IMR-90 (cell line): ENCODE data around the gene PRSS22. TPM values are rescaled to one million over a fixed set of nuclear protein-coding genes. Genes with fewer than 3 reads are reported as not detected.

Experiments
- ATAC-seq: fragments of 200-7000 bp; cut with Tn5 transposase; 2 replicates; pipeline ENCODE4 v1.9.1; 2020; ENCODE audit warnings: low read depth, mild to moderate bottlenecking, moderate library complexity
- BruUV-seq: library from RNA; stranded (reverse); fragments of 400-500 nt; replicated peaks from 2 replicates; lab custom pipeline; 2021; lab: Mats Ljungman, UMichigan
- CTCF ChIA-PET: fragments of 300-600 bp; formaldehyde crosslinking; extraction: SDS; loops from one replicate; lab custom pipeline; 2021; ENCODE audit warnings: antibody characterized with exemption; lab: Yijun Ruan, JAX
- POLR2A ChIA-PET: fragments of 300-600 bp; sonication (Branson Sonifier 250); formaldehyde crosslinking; loops from one replicate; lab custom pipeline; 2022; ENCODE audit warnings: antibody characterized with exemption; ENCODE audit not compliant: unreplicated experiment; lab: Charles Lee
- DNase-seq: peaks from one replicate; pipeline ENCODE4 v3.0.0; 2013
- H2AFZ ChIP-seq: replicated peaks from 2 replicates; pipeline ENCODE3; 2013; ENCODE audit warnings: low read length, mild to moderate bottlenecking; ENCODE audit not compliant: poor library complexity
- H2AK5ac ChIP-seq: 2 replicates; pipeline ENCODE4 v1.6.1; 2013; ENCODE audit warnings: low read depth, low read length, inconsistent platforms
- H2AK9ac ChIP-seq: replicated peaks from 2 replicates; pipeline ENCODE3; 2013; ENCODE audit warnings: mild to moderate bottlenecking, low read depth, low read length, moderate library complexity; ENCODE audit not compliant: poor library complexity
- H2BK120ac ChIP-seq: 2 replicates; pipeline ENCODE4 v1.6.1; 2013; ENCODE audit warnings: low read depth, low read length, inconsistent platforms
- H2BK15ac ChIP-seq: 3 replicates; pipeline ENCODE4 v1.6.1; 2013; ENCODE audit warnings: low read depth, low read length, inconsistent platforms
- H2BK20ac ChIP-seq: 2 replicates; pipeline ENCODE4 v1.6.1; 2013; ENCODE audit warnings: low read depth, mild to moderate bottlenecking, inconsistent platforms, low read length, moderate library complexity
- H2BK5ac ChIP-seq: 2 replicates; pipeline ENCODE4 v1.6.1; 2013; ENCODE audit warnings: mild to moderate bottlenecking, low read depth, low read length, inconsistent platforms; ENCODE audit not compliant: poor library complexity, severe bottlenecking
- H3K14ac ChIP-seq: replicated peaks from 2 replicates; pipeline ENCODE4 v1.6.1; 2013; ENCODE audit warnings: low read depth, low read length, inconsistent platforms
- H3K18ac ChIP-seq: 2 replicates; pipeline ENCODE4 v1.6.1; 2013; ENCODE audit warnings: low read depth, low read length, control low read depth
- H3K23ac ChIP-seq: 2 replicates; pipeline ENCODE4 v1.6.1; 2013; ENCODE audit warnings: low read depth, low read length, inconsistent platforms
- H3K27ac ChIP-seq: 2 replicates; pipeline ENCODE4 v1.5.1; 2013; ENCODE audit warnings: mild to moderate bottlenecking, control low read depth, low read length; ENCODE audit not compliant: insufficient read depth
- H3K27me3 ChIP-seq: 2 replicates; pipeline ENCODE4 v1.6.1; 2013; ENCODE audit warnings: low read length; ENCODE audit not compliant: control insufficient read depth, insufficient read depth
- H3K36me3 ChIP-seq: 2 replicates; pipeline ENCODE4 v1.6.1; 2013; ENCODE audit warnings: low read length, mixed read lengths; ENCODE audit not compliant: control insufficient read depth, insufficient read depth
- H3K4ac ChIP-seq: 2 replicates; pipeline ENCODE4 v1.6.1; 2013; ENCODE audit warnings: low read depth, low read length, inconsistent platforms
- H3K4me1 ChIP-seq: 2 replicates; pipeline ENCODE4 v1.6.1; 2013; ENCODE audit warnings: low read length, mixed read lengths; ENCODE audit not compliant: control insufficient read depth, insufficient read depth
- H3K4me2 ChIP-seq: 2 replicates; pipeline ENCODE4 v1.6.1; 2013; ENCODE audit warnings: low read depth, mild to moderate bottlenecking, control low read depth, low read length, moderate library complexity
- H3K4me3 ChIP-seq: 2 replicates; pipeline ENCODE4 v1.5.1; 2013; ENCODE audit warnings: low read depth, mild to moderate bottlenecking, control low read depth, low read length, moderate library complexity; ENCODE audit not compliant: insufficient read depth
- H3K56ac ChIP-seq: 2 replicates; pipeline ENCODE4 v1.6.1; 2013; ENCODE audit warnings: low read length, inconsistent platforms; ENCODE audit not compliant: insufficient read depth; ENCODE audit errors: extremely low read depth
- H3K79me1 ChIP-seq, 2 experiments: 2 replicates each; pipeline ENCODE4 v1.6.1; 2013; ENCODE audit warnings: low read length in 2 of 2, inconsistent platforms in 1 of 2, low read depth in 1 of 2
- H3K9ac ChIP-seq: 2 replicates; pipeline ENCODE4 v1.6.1; 2013; ENCODE audit warnings: low read depth, low read length, control low read depth
- H3K9me1 ChIP-seq: 2 replicates; pipeline ENCODE4 v1.6.1; 2013; ENCODE audit warnings: low read length, inconsistent platforms; ENCODE audit not compliant: insufficient read depth
- H3K9me3 ChIP-seq: 2 replicates; pipeline ENCODE4 v1.6.1; 2013; ENCODE audit warnings: low read length; ENCODE audit not compliant: control insufficient read depth, insufficient read depth
- H4K20me1 ChIP-seq: 2 replicates; pipeline ENCODE4 v1.6.1; 2013; ENCODE audit warnings: low read length, inconsistent platforms; ENCODE audit not compliant: insufficient read depth
- H4K5ac ChIP-seq: 2 replicates; pipeline ENCODE4 v1.6.1; 2013; ENCODE audit warnings: mild to moderate bottlenecking, low read depth, low read length, control low read depth
- H4K8ac ChIP-seq, 2 experiments: 2 replicates each; pipeline ENCODE4 v1.6.1; 2013; ENCODE audit warnings: low read depth in 2 of 2, low read length in 2 of 2, control low read depth in 1 of 2, inconsistent platforms in 1 of 2
- H4K91ac ChIP-seq: 2 replicates; pipeline ENCODE4 v1.6.1; 2013; ENCODE audit warnings: low read depth, low read length, inconsistent platforms; ENCODE audit not compliant: insufficient read depth
- BHLHE40 ChIP-seq: fragments of 150-350 bp; IDR thresholded peaks from 2 replicates; pipeline ENCODE4 v1.6.1; 2016; ENCODE audit warnings: mild to moderate bottlenecking, low read depth, low read length
- CTCF ChIP-seq: conservative IDR thresholded peaks from 2 replicates; pipeline ENCODE4 v1.5.1; 2012; ENCODE audit warnings: mild to moderate bottlenecking, low read depth, low read length, improper control_type of control experiment
- MAZ ChIP-seq: IDR thresholded peaks from 2 replicates; pipeline ENCODE4 v1.6.1; 2012; ENCODE audit warnings: low read depth, mild to moderate bottlenecking, low read length, improper control_type of control experiment, moderate library complexity, borderline replicate concordance
- RAD21 ChIP-seq: IDR thresholded peaks from 2 replicates; pipeline ENCODE4 v1.6.1; 2012; ENCODE audit warnings: low read length, improper control_type of control experiment
- SMC3 ChIP-seq: fragments of 150-350 bp; IDR thresholded peaks from 2 replicates; pipeline ENCODE4 v1.6.1; 2016; ENCODE audit warnings: low read depth, mild to moderate bottlenecking, antibody characterized with exemption, low read length, moderate library complexity
- WGBS, 2 experiments: methylation state at CpG; one replicate each; pipeline versions ENCODE4 v1.1.5 to v1.1.7; 2013; ENCODE audit warnings: missing lambda C conversion rate in 2 of 2; ENCODE audit not compliant: insufficient read length in 1 of 2; ENCODE audit errors: extremely low coverage in 2 of 2; 5-methylcytosine and 5-hydroxymethylcytosine counted together
- dilution Hi-C: fragments of 300-500 bp; cut with HindIII; formaldehyde crosslinking; loops from one replicate; pipeline ENCODE4 v1.14.3; 2018; ENCODE audit warnings: low sequenced_read_pairs; ENCODE audit not compliant: unreplicated experiment
- in situ Hi-C: fragments of 300-500 bp; cut with MboI; formaldehyde crosslinking; loops from 3 replicates; pipeline ENCODE4 v1.14.3; 2019; ENCODE audit warnings: low sequenced_read_pairs, inconsistent platforms, mixed read lengths
- intact Hi-C: fragments of 100-400 bp; cut with micrococcal nuclease; formaldehyde crosslinking; loops from 2 replicates; pipeline ENCODE4 v1.10.0; 2022
- polyA plus RNA-seq, 3 experiments: library from polyadenylated mRNA; depleted of rRNA; stranded (reverse); fragments of >200 nt; gene quantifications; 2 replicates each; pipeline ENCODE4 v1.2.3, GENCODE V29; 2012; ENCODE audit warnings: low replicate concordance in 1 of 3
- total RNA-seq: library from RNA; depleted of rRNA; stranded (reverse); fragments of >200 nt; gene quantifications from 2 replicates; pipeline ENCODE4 v1.2.3, GENCODE V29; 2012

PRSS22 gene
- total and polyA plus RNA-seq, 2 of the 4 experiments (the other 2 are of a cell fraction), result not detected

- Histone ChIP-seq H3K18ac (no peak overlapping the region), H3K27me3 (no peaks in the 10 kb centered on the region), H2BK120ac (no peak overlapping the region), H3K4me3 (no peak overlapping the region), H2AK9ac (peak overlapping the region; percentile 28), H3K23ac (no peak overlapping the region), H2BK5ac (no peak overlapping the region), H2BK20ac (no peak overlapping the region), H3K9me3 (no peaks in the 10 kb centered on the region), H4K8ac (no peak overlapping the region), H4K20me1 (peaks cover 10% of the 10 kb centered on the region; the same call in 1 of the 2 replicates), H2BK15ac (no peak overlapping the region), H3K27ac (no peak overlapping the region), H3K36me3 (peaks cover 34% of the 10 kb centered on the region), H2AFZ (no peak overlapping the region), H3K9me1 (peaks cover 7% of the 10 kb centered on the region), H3K14ac (no peak overlapping the region), H4K91ac (no peak overlapping the region), H4K5ac (no peak overlapping the region), H2AK5ac (no peak overlapping the region), H3K4me2 (no peak overlapping the region), H3K4ac (no peak overlapping the region), H3K4me1 (peaks cover 9% of the 10 kb centered on the region), H3K56ac (no peak overlapping the region), H3K9ac (no peak overlapping the region), H3K79me1 (peaks cover 4 to 19% of the 10 kb centered on the region in 2 experiments; a peak in 3 of 4 replicates)
- dilution Hi-C loops (no loop called here), in situ Hi-C loops (no loop called here), intact Hi-C loops (no loop called here)
- CTCF ChIA-PET, result interaction anchor here (0.7 kb wide), 1 partner anchor 879 kb away, joined by 4 read pairs; no protein-coding TSS in a partner anchor
- no peak for TF ChIP-seq SMC3
- no peak for TF ChIP-seq BHLHE40
- no peak for TF ChIP-seq MAZ
- TF ChIP-seq RAD21, result no peak
- no peak for TF ChIP-seq CTCF
- ATAC-seq (no peak), DNase-seq (no peak)
- BruUV-seq, result no TSS peak
- POLR2A ChIA-PET, result interaction anchor here (0.6 kb wide), 1 partner anchor 121 kb away, joined by 6 read pairs; no protein-coding TSS in a partner anchor
- WGBS, 2 experiments, result 100% methylated on average over 1 of the region's 10 CpGs; no CpG with 5 or more reads in 1 of the 2 experiments
Observed at GRCh38 chr16:2898831-2899563, 41.0 kb upstream of the PRSS22 start.
